ENCODE data around the gene CCDC92B. TPM values are rescaled to one million over a fixed set of nuclear protein-coding genes. Genes with fewer than 3 reads are reported as not detected.

CCDC92B gene
- total and polyA plus RNA-seq, 9 of the 15 experiments (the other 6 are each of a cell fraction or from before 2014, with no cell fraction given), result not detected

GRCh38 chr17:2721603-2722002 is 27.8 kb downstream of the CCDC92B start:
- no peaks in the 10 kb centered on the region for H4K20me1 ChIP-seq (replicated peaks; ENCODE audit: control insufficient read depth, insufficient read depth, low read length)
- peaks cover 0 to under 1% of the 10 kb centered on the region in 2 experiments; a peak in 1 of 5 replicates for H3K27me3 ChIP-seq (ENCODE audit: control insufficient read depth in 2 of 2, insufficient read depth in 2 of 2, low read length in 2 of 2)
- peaks cover 8 to 25% of the 10 kb centered on the region in 2 experiments; a peak in 4 of 5 replicates for H3K4me1 ChIP-seq (replicated peaks in 1 of 2; ENCODE audit: control insufficient read depth in 2 of 2, insufficient read depth in 2 of 2, low read length in 2 of 2)
- no peak overlapping the region for H3K27ac ChIP-seq (ENCODE audit: extremely low read depth, low read depth, low read length)
- ATAC-seq (no peak), DNase-seq (ENCODE audit: extremely low read depth in 1 of 4, low spot score in 3 of 4) (no peak), FAIRE-seq (no peak)
- no peaks in the 10 kb centered on the region for H3K9me3 ChIP-seq (replicated peaks; ENCODE audit: control insufficient read depth, insufficient read depth, low read depth, low read length)
- ChIA-PET CTCF (ENCODE audit: low intra/inter-chr PET ratio) (no interaction called here), POLR2A (interaction anchor here (1.0 kb wide), 1 partner anchor 9 kb away, joined by 3 read pairs; no protein-coding TSS in a partner anchor)
- no peak overlapping the region for H3K9ac ChIP-seq (ENCODE audit: insufficient read depth in 1 of 2, low read depth in 2 of 2, low read length in 2 of 2)
- intact Hi-C loops (cut with micrococcal nuclease), result no loop called here
- H3K4me2 ChIP-seq (ENCODE audit: insufficient read depth, low read length), result no peak overlapping the region
- H3K36me3 ChIP-seq (ENCODE audit: control insufficient read depth, insufficient read depth, low read length), result no peaks in the 10 kb centered on the region
- no peaks in the 10 kb centered on the region for H3K79me2 ChIP-seq (ENCODE audit: control insufficient read depth, insufficient read depth, low read length)
- in situ Hi-C loops (cut with MboI), result no loop called here
- TF ChIP-seq BRCA1 (IDR thresholded peaks at IDR 0.05) (no peak), BRCA1 (CRISPR knock-in tag; IDR thresholded peaks at IDR 0.05) (no peak), SRSF7 (optimal IDR thresholded peaks at IDR 0.05; ENCODE audit: low read depth, low read length) (no peak), SMAD1 (IDR thresholded peaks at IDR 0.05; ENCODE audit: low read depth, low read length, partially characterized antibody) (no peak), RCOR1 (IDR thresholded peaks at IDR 0.05; ENCODE audit: borderline replicate concordance in 1 of 2, low read depth in 2 of 2, low read length in 2 of 2) (no peak), SETDB1 (IDR thresholded peaks at IDR 0.05; ENCODE audit: low read length) (no peak), XRCC3 (IDR thresholded peaks at IDR 0.05) (no peak), TCFL5 (CRISPR knock-in tag; conservative IDR thresholded peaks at IDR 0.05) (no peak), NCOA6 (IDR thresholded peaks at IDR 0.05) (no peak), AFF1 (IDR thresholded peaks at IDR 0.05; ENCODE audit: low read depth in 1 of 2, partially characterized antibody in 2 of 2) (no peak), CC2D1A (IDR thresholded peaks at IDR 0.05) (no peak), ETV6 (IDR thresholded peaks at IDR 0.05; ENCODE audit: borderline replicate concordance in 1 of 2, low read depth in 2 of 2, low read length in 1 of 2) (no peak), ETV6 (CRISPR knock-in tag; IDR thresholded peaks at IDR 0.05; ENCODE audit: borderline replicate concordance) (no peak), SNAPC5 (CRISPR knock-in tag; IDR thresholded peaks at IDR 0.05) (no peak), HNRNPUL1 (IDR thresholded peaks at IDR 0.05; ENCODE audit: low read length) (no peak), HNRNPH1 (optimal IDR thresholded peaks at IDR 0.05; ENCODE audit: low read depth, low read length) (no peak), ZNF253 (CRISPR knock-in tag; conservative IDR thresholded peaks at IDR 0.05) (no peak)
- TF ChIP-seq, protein P1, sequence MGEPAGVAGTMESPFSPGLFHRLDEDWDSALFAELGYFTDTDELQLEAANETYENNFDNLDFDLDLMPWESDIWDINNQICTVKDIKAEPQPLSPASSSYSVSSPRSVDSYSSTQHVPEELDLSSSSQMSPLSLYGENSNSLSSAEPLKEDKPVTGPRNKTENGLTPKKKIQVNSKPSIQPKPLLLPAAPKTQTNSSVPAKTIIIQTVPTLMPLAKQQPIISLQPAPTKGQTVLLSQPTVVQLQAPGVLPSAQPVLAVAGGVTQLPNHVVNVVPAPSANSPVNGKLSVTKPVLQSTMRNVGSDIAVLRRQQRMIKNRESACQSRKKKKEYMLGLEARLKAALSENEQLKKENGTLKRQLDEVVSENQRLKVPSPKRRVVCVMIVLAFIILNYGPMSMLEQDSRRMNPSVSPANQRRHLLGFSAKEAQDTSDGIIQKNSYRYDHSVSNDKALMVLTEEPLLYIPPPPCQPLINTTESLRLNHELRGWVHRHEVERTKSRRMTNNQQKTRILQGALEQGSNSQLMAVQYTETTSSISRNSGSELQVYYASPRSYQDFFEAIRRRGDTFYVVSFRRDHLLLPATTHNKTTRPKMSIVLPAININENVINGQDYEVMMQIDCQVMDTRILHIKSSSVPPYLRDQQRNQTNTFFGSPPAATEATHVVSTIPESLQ (CRISPR knock-in tag; IDR thresholded peaks at IDR 0.05), result no peak
- H3K4me3 ChIP-seq, result no peak overlapping the region
- H2AFZ ChIP-seq (ENCODE audit: low read depth, low read length), result no peak overlapping the region
- 7% methylated on average over 2 of the region's 4 CpGs for WGBS (ENCODE audit: insufficient coverage, low coverage, missing lambda C conversion rate)
- no peaks in the 10 kb centered on the region for H3K9me1 ChIP-seq (ENCODE audit: control insufficient read depth, insufficient read depth, low read length)
- BruUV-seq (replicated peaks), result no TSS peak
